ENCODE measurements around the gene AFF3.

DNA sequence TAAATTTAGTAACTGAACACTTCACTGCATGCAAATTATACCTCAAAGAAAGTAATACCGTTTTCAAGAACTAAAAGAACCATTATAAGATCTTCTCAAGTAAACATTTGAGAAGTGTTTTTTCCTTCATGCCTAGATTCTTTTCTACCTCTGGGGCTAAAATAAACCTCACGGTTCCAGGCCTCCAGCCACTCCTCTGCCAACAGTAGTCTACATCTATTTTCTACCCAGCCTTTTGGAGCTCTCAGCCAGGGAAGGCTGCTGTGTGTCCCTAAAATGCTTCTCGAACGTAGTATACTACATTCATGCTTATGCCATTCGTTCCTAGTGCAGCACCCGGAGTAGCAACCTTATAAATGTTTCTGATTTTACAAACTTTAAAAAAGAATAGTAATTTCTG, 219.7 kb downstream of the AFF3 start:
- TF ChIP-seq, protein P1, sequence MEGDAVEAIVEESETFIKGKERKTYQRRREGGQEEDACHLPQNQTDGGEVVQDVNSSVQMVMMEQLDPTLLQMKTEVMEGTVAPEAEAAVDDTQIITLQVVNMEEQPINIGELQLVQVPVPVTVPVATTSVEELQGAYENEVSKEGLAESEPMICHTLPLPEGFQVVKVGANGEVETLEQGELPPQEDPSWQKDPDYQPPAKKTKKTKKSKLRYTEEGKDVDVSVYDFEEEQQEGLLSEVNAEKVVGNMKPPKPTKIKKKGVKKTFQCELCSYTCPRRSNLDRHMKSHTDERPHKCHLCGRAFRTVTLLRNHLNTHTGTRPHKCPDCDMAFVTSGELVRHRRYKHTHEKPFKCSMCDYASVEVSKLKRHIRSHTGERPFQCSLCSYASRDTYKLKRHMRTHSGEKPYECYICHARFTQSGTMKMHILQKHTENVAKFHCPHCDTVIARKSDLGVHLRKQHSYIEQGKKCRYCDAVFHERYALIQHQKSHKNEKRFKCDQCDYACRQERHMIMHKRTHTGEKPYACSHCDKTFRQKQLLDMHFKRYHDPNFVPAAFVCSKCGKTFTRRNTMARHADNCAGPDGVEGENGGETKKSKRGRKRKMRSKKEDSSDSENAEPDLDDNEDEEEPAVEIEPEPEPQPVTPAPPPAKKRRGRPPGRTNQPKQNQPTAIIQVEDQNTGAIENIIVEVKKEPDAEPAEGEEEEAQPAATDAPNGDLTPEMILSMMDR (IDR thresholded peaks at IDR 0.05; ENCODE audit: low read length) = no peak
- TF ChIP-seq EZH2 (IDR thresholded peaks at IDR 0.05; ENCODE audit: borderline replicate concordance, low read length) = no peak

Measured in OCI-LY1 (cell line).